ENCODE measurements around the gene CDK16.
A peak's percentile ranks its signal among the peaks of the same experiment; 100 is the strongest.

The CDK16 gene

DNA sequence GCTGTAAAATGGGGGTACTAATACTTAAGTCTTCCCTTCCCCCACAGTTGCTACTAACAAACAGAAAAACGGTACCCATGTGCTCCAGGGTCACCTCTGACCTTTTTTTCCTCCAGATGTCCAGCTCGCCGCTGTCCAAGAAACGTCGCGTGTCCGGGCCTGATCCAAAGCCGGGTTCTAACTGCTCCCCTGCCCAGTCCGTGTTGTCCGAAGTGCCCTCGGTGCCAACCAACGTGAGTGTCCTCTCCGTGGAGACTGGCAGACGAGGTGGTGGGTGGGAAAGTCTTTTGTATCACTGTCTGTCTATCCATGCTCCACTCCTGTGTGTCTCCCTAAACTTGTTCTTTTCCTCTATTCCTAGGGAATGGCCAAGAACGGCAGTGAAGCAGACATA lies 19.8 kb upstream of the CDK16 start:
- peak overlapping the region in 2 of 3 experiments; percentile 59 to 93 for H3K27ac Mint-ChIP-seq
- no peaks in the 10 kb centered on the region for H3K9me3 Mint-ChIP-seq
- TF ChIP-seq, protein P1, sequence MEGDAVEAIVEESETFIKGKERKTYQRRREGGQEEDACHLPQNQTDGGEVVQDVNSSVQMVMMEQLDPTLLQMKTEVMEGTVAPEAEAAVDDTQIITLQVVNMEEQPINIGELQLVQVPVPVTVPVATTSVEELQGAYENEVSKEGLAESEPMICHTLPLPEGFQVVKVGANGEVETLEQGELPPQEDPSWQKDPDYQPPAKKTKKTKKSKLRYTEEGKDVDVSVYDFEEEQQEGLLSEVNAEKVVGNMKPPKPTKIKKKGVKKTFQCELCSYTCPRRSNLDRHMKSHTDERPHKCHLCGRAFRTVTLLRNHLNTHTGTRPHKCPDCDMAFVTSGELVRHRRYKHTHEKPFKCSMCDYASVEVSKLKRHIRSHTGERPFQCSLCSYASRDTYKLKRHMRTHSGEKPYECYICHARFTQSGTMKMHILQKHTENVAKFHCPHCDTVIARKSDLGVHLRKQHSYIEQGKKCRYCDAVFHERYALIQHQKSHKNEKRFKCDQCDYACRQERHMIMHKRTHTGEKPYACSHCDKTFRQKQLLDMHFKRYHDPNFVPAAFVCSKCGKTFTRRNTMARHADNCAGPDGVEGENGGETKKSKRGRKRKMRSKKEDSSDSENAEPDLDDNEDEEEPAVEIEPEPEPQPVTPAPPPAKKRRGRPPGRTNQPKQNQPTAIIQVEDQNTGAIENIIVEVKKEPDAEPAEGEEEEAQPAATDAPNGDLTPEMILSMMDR (IDR thresholded peaks at IDR 0.05; ENCODE audit: unreplicated experiment in 3 of 3): no peak
- H3K27me3 Mint-ChIP-seq (ENCODE audit: low read depth): no peaks in the 10 kb centered on the region
- peaks cover 56% of the 10 kb centered on the region for H3K4me1 Mint-ChIP-seq
- H3K36me3 Mint-ChIP-seq (ENCODE audit: low read depth): peaks cover 80% of the 10 kb centered on the region
- H3K4me3 Mint-ChIP-seq: peak overlapping the region; percentile 29 to 99 (median 98)

DNA sequence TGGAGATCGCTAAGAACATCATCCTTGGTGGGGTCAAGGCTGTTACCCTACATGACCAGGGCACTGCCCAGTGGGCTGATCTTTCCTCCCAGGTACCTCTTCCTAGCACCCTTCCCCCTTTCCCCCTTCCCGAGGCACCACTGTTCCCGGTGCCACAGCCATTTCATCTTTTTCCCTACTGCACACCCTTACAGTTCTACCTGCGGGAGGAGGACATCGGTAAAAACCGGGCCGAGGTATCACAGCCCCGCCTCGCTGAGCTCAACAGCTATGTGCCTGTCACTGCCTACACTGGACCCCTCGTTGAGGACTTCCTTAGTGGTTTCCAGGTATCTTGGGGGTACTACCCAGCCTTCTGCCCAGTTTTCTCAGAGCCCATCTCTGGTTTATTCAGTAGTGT lies 19.2 kb upstream of the CDK16 start:
- peaks cover 85% of the 10 kb centered on the region for H3K36me3 Mint-ChIP-seq (ENCODE audit: low read depth)
- H3K9me3 Mint-ChIP-seq: no peaks in the 10 kb centered on the region
- peaks cover 53% of the 10 kb centered on the region for H3K4me1 Mint-ChIP-seq
- peak overlapping the region in 1 of 3 experiments; percentile 59 for H3K27ac Mint-ChIP-seq
- TF ChIP-seq, protein P1 (IDR thresholded peaks at IDR 0.05; ENCODE audit: unreplicated experiment in 3 of 3): no peak
- no peak overlapping the region for H3K4me3 Mint-ChIP-seq
- H3K27me3 Mint-ChIP-seq (ENCODE audit: low read depth): no peaks in the 10 kb centered on the region

DNA sequence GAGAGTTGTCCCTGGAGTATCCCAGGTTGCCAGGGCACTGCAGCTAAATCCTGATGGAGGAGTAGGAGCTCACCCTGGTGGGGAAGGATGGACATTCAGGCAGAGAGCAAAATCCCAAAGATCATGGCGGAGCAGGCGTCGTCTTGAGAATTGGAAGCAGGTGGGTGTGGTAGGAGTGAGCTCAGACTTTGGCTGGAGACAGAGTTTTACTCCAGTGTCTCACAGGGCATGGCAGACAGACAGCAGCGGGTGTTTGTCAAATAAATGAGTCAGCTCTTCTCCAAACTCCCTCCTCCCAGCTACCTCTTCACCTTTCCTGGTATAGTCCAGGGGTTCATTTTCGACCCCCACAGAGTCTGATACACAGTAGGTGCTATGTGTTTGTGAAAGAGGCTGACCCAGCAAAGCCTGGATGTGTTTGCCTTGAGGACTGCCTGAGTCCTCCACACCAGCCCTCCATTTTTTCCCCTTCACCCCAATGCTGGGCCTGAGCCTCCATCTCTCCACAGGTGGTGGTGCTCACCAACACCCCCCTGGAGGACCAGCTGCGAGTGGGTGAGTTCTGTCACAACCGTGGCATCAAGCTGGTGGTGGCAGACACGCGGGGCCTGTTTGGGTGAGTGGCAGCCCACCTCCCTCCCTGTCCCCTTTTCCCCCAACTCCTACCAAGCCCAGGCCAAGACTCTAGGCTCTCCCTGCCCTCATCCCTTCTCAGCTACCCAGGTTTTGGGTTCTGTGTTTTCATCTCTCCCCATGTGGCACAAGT lies 17.9 kb upstream of the CDK16 start:
- H3K4me3 Mint-ChIP-seq: no peak overlapping the region
- TF ChIP-seq, protein P1 (IDR thresholded peaks at IDR 0.05; ENCODE audit: unreplicated experiment in 3 of 3): no peak
- H3K27me3 Mint-ChIP-seq (ENCODE audit: low read depth): no peaks in the 10 kb centered on the region
- H3K27ac Mint-ChIP-seq: no peak overlapping the region
- H3K4me1 Mint-ChIP-seq: peaks cover 40% of the 10 kb centered on the region
- no peaks in the 10 kb centered on the region for H3K9me3 Mint-ChIP-seq
- peaks cover 91% of the 10 kb centered on the region for H3K36me3 Mint-ChIP-seq (ENCODE audit: low read depth)

DNA sequence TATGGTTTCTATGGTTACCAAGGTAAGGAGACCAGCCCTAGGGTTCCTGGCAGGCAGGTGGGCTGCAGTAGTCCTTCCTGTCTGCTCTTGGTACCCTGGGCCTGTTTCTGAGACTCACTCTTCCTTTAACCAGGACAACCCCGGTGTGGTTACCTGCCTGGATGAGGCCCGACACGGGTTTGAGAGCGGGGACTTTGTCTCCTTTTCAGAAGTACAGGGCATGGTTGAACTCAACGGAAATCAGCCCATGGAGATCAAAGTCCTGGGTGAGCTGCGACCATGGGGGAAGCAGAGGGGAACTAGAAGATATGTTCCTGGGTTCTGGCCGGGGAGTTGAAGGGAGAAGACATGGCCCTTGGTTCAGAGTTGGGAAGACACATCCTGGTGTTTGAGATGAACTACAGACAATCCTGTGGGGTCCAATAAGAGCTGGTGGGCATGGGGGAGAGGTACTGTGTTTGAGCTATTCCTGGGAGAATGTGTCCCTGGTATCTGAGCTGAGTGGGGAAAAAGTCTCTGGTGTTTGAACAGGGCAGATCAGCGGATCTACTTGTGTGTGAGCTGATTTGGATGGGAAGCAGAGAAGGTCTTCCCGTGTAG lies 17.0 kb upstream of the CDK16 start:
- Mint-ChIP-seq H3K9me3 (no peaks in the 10 kb centered on the region), H3K27me3 (ENCODE audit: low read depth) (no peaks in the 10 kb centered on the region), H3K4me1 (peaks cover 31% of the 10 kb centered on the region), H3K36me3 (ENCODE audit: low read depth) (peaks cover 91% of the 10 kb centered on the region), H3K4me3 (no peak overlapping the region), H3K27ac (no peak overlapping the region)
- TF ChIP-seq, protein P1 (IDR thresholded peaks at IDR 0.05; ENCODE audit: unreplicated experiment in 3 of 3): no peak

DNA sequence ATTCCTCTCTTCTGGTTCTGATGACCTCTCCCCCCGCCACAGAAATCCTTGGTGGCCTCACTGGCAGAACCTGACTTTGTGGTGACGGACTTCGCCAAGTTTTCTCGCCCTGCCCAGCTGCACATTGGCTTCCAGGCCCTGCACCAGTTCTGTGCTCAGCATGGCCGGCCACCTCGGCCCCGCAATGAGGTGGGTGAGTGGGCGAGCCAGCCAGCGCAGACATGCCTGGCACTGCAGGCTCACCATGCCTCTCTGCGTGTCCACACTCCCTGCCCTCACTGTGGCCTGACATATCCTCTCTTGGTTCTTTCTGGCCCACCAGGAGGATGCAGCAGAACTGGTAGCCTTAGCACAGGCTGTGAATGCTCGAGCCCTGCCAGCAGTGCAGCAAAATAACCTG lies 16.2 kb upstream of the CDK16 start:
- no peaks in the 10 kb centered on the region for H3K9me3 Mint-ChIP-seq
- no peak overlapping the region for H3K4me3 Mint-ChIP-seq
- peaks cover 23% of the 10 kb centered on the region for H3K4me1 Mint-ChIP-seq
- TF ChIP-seq, protein P1 (IDR thresholded peaks at IDR 0.05; ENCODE audit: unreplicated experiment in 3 of 3): no peak
- peaks cover 93% of the 10 kb centered on the region for H3K36me3 Mint-ChIP-seq (ENCODE audit: low read depth)
- no peaks in the 10 kb centered on the region for H3K27me3 Mint-ChIP-seq (ENCODE audit: low read depth)
- no peak overlapping the region for H3K27ac Mint-ChIP-seq

DNA sequence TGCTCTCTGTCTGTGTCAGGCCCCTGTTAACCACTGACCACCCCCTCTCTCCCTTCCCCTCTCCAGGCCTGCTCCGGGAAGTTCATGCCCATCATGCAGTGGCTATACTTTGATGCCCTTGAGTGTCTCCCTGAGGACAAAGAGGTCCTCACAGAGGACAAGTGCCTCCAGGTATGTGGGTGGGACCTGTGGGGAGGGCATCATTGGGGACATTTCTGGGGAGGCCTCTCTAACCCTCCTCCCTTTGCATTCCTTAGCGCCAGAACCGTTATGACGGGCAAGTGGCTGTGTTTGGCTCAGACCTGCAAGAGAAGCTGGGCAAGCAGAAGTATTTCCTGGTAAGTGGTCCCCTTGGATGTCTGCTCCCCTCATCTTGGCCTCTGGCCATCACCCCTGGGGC lies 15.6 kb upstream of the CDK16 start:
- H3K36me3 Mint-ChIP-seq (ENCODE audit: low read depth): peaks cover 92% of the 10 kb centered on the region
- no peaks in the 10 kb centered on the region for H3K27me3 Mint-ChIP-seq (ENCODE audit: low read depth)
- peaks cover 17% of the 10 kb centered on the region for H3K4me1 Mint-ChIP-seq
- H3K9me3 Mint-ChIP-seq: no peaks in the 10 kb centered on the region
- H3K27ac Mint-ChIP-seq: no peak overlapping the region
- no peak overlapping the region for H3K4me3 Mint-ChIP-seq
- TF ChIP-seq, protein P1 (IDR thresholded peaks at IDR 0.05; ENCODE audit: unreplicated experiment in 3 of 3): no peak

All from nephron (organoid).